Stomach (tissue), 4 donors: ENCODE results near the gene ICE1.

Source experiments
- EP300 ChIP-seq: sonication (generic); formaldehyde crosslinking; IDR thresholded peaks from one replicate; pipeline ENCODE4 v1.6.1; 2017; ENCODE audit warnings: antibody characterized with exemption
- POLR2AphosphoS5 ChIP-seq, 3 donors: sonication (generic); formaldehyde crosslinking; IDR thresholded peaks; one replicate each; pipeline ENCODE4 v1.6.1; 2016; ENCODE audit warnings: antibody characterized with exemption in 3 of 3
- TF ChIP-seq, protein P1 (sequence below), 7 experiments: fragments of 450-650 bp in 4 of 7; fragments of 200-600 bp in 3 of 7; sonication (generic) in 3 of 7; IDR thresholded peaks; one replicate each; pipeline ENCODE4 v1.5.1; 2016 to 2019; ENCODE audit warnings: antibody characterized with exemption in 7 of 7, control low read depth in 2 of 7, mild to moderate bottlenecking in 1 of 7

DNA sequence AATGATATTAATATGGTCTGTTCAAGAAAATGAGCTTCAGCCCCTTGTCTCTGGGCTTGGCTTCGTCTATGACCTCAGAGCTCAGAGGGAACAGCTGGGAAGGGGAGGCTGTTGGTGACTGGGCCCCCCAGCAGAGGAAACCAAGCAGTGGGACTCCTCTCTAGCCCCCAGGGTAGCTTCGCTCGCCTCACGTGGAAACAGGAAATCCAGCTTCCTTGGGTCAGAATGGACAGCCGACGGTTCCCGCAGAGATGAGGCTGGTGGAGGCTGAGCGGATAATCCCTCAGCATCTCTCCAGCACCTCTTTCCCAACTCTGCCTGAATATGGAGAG, 37.2 kb upstream of the ICE1 start:
- TF ChIP-seq, protein P1, sequence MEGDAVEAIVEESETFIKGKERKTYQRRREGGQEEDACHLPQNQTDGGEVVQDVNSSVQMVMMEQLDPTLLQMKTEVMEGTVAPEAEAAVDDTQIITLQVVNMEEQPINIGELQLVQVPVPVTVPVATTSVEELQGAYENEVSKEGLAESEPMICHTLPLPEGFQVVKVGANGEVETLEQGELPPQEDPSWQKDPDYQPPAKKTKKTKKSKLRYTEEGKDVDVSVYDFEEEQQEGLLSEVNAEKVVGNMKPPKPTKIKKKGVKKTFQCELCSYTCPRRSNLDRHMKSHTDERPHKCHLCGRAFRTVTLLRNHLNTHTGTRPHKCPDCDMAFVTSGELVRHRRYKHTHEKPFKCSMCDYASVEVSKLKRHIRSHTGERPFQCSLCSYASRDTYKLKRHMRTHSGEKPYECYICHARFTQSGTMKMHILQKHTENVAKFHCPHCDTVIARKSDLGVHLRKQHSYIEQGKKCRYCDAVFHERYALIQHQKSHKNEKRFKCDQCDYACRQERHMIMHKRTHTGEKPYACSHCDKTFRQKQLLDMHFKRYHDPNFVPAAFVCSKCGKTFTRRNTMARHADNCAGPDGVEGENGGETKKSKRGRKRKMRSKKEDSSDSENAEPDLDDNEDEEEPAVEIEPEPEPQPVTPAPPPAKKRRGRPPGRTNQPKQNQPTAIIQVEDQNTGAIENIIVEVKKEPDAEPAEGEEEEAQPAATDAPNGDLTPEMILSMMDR (IDR thresholded peaks at IDR 0.05) = no peak
- TF ChIP-seq POLR2AphosphoS5 (IDR thresholded peaks at IDR 0.05) = no peak
- TF ChIP-seq EP300 = no peak
